Endothelial cell of umbilical vein (primary cell): ENCODE data around the gene ETF1. TPM values are rescaled to one million over a fixed set of nuclear protein-coding genes. Genes with fewer than 3 reads are reported as not detected.

ENCODE experiments used
- BruUV-seq: library from RNA; stranded (reverse); fragments of 400-500 nt; replicated peaks from 2 replicates; lab custom pipeline; 2021; lab: Mats Ljungman, UMichigan
- CTCF ChIA-PET: fragments of 300-600, 350-600 bp; sonication (Branson Sonifier 250); formaldehyde crosslinking; loops from one replicate; lab custom pipeline; 2021; ENCODE audit warnings: antibody characterized with exemption, inconsistent platforms; lab: Charles Lee
- POLR2A ChIA-PET: fragments of 300-600, 350-600 bp; sonication (Branson Sonifier 250); formaldehyde crosslinking; loops from one replicate; lab custom pipeline; 2021; ENCODE audit warnings: antibody characterized with exemption, inconsistent platforms; lab: Charles Lee
- DNase-seq: peaks from one replicate; pipeline ENCODE4 v3.0.0-alpha.2; 2011; ENCODE audit warnings: low read depth, low spot score
- FAIRE-seq: peaks from 2 replicates; lab custom pipeline; 2011; peaks lifted over from hg19 to GRCh38; lab: Jason Lieb, UNC
- H2AFZ ChIP-seq: 2 replicates; pipeline ENCODE4 v1.6.0; 2012; ENCODE audit warnings: low read depth, low read length, control low read depth, inconsistent platforms
- H3K27ac ChIP-seq: 2 replicates; pipeline ENCODE4 v1.5.1; 2011; ENCODE audit warnings: low read depth, mild to moderate bottlenecking, control low read depth, low read length, moderate library complexity; ENCODE audit not compliant: insufficient read depth
- H3K27me3 ChIP-seq, 2 experiments: 2 replicates each; pipeline versions ENCODE4 v1.6.0 to v1.6.1; 2011; ENCODE audit warnings: low read length in 2 of 2, mixed read lengths in 1 of 2; ENCODE audit not compliant: control insufficient read depth in 2 of 2, insufficient read depth in 2 of 2
- H3K36me3 ChIP-seq, 2 experiments: 2 replicates in 1 of 2; 3 replicates in 1 of 2; pipeline ENCODE4 v1.5.1; 2011; ENCODE audit warnings: low read length in 2 of 2, mild to moderate bottlenecking in 1 of 2, moderate library complexity in 1 of 2; ENCODE audit not compliant: control insufficient read depth in 2 of 2, insufficient read depth in 2 of 2; ENCODE audit errors: extremely low read depth in 1 of 2
- H3K4me1 ChIP-seq: 3 replicates; pipeline ENCODE4 v1.5.1; 2011; ENCODE audit warnings: mild to moderate bottlenecking, low read length; ENCODE audit not compliant: control insufficient read depth, insufficient read depth; ENCODE audit errors: extremely low read depth
- H3K4me2 ChIP-seq: 2 replicates; pipeline ENCODE4 v1.6.1; 2011; ENCODE audit warnings: low read length, control low read depth, mixed read lengths; ENCODE audit not compliant: insufficient read depth
- H3K4me3 ChIP-seq, 3 experiments: fragments of 200-600 bp in 1 of 3; sonication (generic), shearing (Covaris generic) in 1 of 3; replicated peaks in 1 of 3; 2 replicates each; pipeline ENCODE4 v1.5.1; 2011 to 2016; ENCODE audit warnings: control low read depth in 3 of 3, low read length in 3 of 3, mild to moderate bottlenecking in 2 of 3, inconsistent platforms in 1 of 3, low read depth in 1 of 3, moderate library complexity in 1 of 3; ENCODE audit not compliant: insufficient read depth in 1 of 3
- H3K79me2 ChIP-seq: 2 replicates; pipeline ENCODE4 v1.6.0; 2012; ENCODE audit warnings: low read length, inconsistent platforms; ENCODE audit not compliant: control insufficient read depth, insufficient read depth
- H3K9ac ChIP-seq: replicated peaks from 2 replicates; pipeline ENCODE3; 2011; ENCODE audit warnings: low read length, control low read depth; ENCODE audit not compliant: insufficient read depth; ENCODE audit errors: extremely low read depth
- H3K9me1 ChIP-seq: replicated peaks from 3 replicates; pipeline ENCODE4 v1.6.0; 2011; ENCODE audit warnings: mild to moderate bottlenecking, low read length; ENCODE audit not compliant: control insufficient read depth, insufficient read depth; ENCODE audit errors: extremely low read depth
- H3K9me3 ChIP-seq: replicated peaks from 2 replicates; pipeline ENCODE4 v1.5.1; 2012; ENCODE audit warnings: low read length, inconsistent platforms; ENCODE audit not compliant: control insufficient read depth, insufficient read depth
- H4K20me1 ChIP-seq: replicated peaks from 2 replicates; pipeline ENCODE3; 2011; ENCODE audit warnings: mild to moderate bottlenecking, low read length; ENCODE audit not compliant: control insufficient read depth, insufficient read depth; ENCODE audit errors: extremely low read depth
- FOS ChIP-seq: IDR thresholded peaks from 2 replicates; pipeline ENCODE4 v1.6.1; 2011; ENCODE audit warnings: mild to moderate bottlenecking, low read length, moderate library complexity, borderline replicate concordance; ENCODE audit not compliant: insufficient read depth
- GATA2 ChIP-seq: IDR thresholded peaks from 2 replicates; pipeline ENCODE4 v1.7.0; 2011; ENCODE audit warnings: low read depth, mild to moderate bottlenecking, moderate library complexity, mixed read lengths, low read length; ENCODE audit not compliant: insufficient read length, insufficient read depth
- JUN ChIP-seq: IDR thresholded peaks from 2 replicates; pipeline ENCODE4 v1.6.1; 2011; ENCODE audit warnings: borderline replicate concordance, low read depth; ENCODE audit not compliant: insufficient read length, insufficient read depth
- MYC ChIP-seq: IDR thresholded peaks from one replicate; pipeline ENCODE4 v1.6.1; 2011; ENCODE audit warnings: mild to moderate bottlenecking, low read depth, low read length
- POLR2A ChIP-seq: IDR thresholded peaks from 2 replicates; pipeline ENCODE4 v1.6.1; 2012; ENCODE audit warnings: low read depth, mild to moderate bottlenecking, control low read depth, low read length
- POLR2AphosphoS5 ChIP-seq: IDR thresholded peaks from 2 replicates; pipeline ENCODE4 v1.6.1; 2012; ENCODE audit warnings: low read depth, mild to moderate bottlenecking, control low read depth, low read length, moderate library complexity; ENCODE audit not compliant: insufficient read depth
- dilution Hi-C: fragments of 300-500 bp; cut with MboI; formaldehyde crosslinking; loops from one replicate; pipeline ENCODE4 v1.15.0; 2019; ENCODE audit warnings: low sequenced_read_pairs; ENCODE audit not compliant: extremely low pct_ligation_motif_present
- intact Hi-C: fragments of 100-400 bp; cut with micrococcal nuclease; formaldehyde crosslinking; loops from one replicate; pipeline ENCODE4 v1.10.0; 2022
- polyA plus RNA-seq, 4 experiments: library from polyadenylated mRNA; depleted of rRNA in 3 of 4; stranded (reverse) in 3 of 4; unstranded in 1 of 4; fragments of >200 nt; gene quantifications; 2 replicates each; pipeline versions ENCODE4 v1.2.1 to v1.2.3, GENCODE V29; 2011 to 2012; ENCODE audit warnings: missing spikeins in 1 of 4
- total RNA-seq: library from RNA; stranded (reverse); gene quantifications from 2 replicates; pipeline ENCODE4 v1.2.3, GENCODE V29; 2021
- TF ChIP-seq, protein P1 (sequence below): IDR thresholded peaks from 2 replicates; pipeline ENCODE4 v1.6.1; 2011; ENCODE audit not compliant: insufficient read depth, insufficient read length
- TF ChIP-seq, protein P2 (sequence below), 2 donors: IDR thresholded peaks; 1 replicate in 1 of 2; 2 replicates in 1 of 2; pipeline ENCODE4 v1.5.1; 2011; ENCODE audit warnings: low read length in 2 of 2, mild to moderate bottlenecking in 2 of 2, moderate library complexity in 2 of 2, control low read depth in 1 of 2, inconsistent platforms in 1 of 2, low read depth in 1 of 2; ENCODE audit not compliant: insufficient read depth in 1 of 2; ENCODE audit errors: extremely low read depth in 1 of 2

Gene ETF1
- total and polyA plus RNA-seq, 2 donors (not counting 3 experiments of a cell fraction or from before 2014, with no cell fraction given) = 32.9 to 114 TPM

DNA sequence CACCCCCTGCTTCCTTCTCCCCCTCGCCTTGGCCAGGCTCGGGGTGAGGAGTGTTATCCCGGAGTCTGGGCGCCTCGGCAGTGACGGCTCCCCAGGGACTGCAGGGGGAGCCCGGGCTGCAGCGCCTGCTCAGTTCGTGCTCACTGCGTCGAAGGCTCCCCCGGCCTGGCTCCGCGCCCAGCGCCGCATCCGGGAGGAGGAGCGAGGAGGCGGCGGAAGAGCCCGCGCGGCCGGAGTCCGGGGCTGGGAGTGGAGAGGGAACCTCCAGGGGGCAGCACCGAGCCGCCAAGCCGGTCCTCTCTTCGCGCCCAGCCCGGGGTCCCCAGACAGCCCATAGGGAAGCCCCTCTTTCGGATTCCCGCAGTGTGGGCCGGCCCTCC lies 79.0 kb downstream of the ETF1 start:
- intact Hi-C loops (loop anchor here (1.0 kb wide), 2 partner anchors 14 to 39 kb away; no protein-coding TSS in a partner anchor), dilution Hi-C loops (no loop called here)
- peak overlapping the region; percentile 62 to 84 (median 69) for H3K4me3 ChIP-seq
- peak overlapping the region; percentile 88 for H3K9ac ChIP-seq
- no peaks in the 10 kb centered on the region for H3K9me3 ChIP-seq
- H3K4me1 ChIP-seq = peaks cover 16% of the 10 kb centered on the region
- peaks cover 0 to 3% of the 10 kb centered on the region in 2 experiments for H3K36me3 ChIP-seq
- FAIRE-seq (no peak), DNase-seq (peak; percentile 96)
- no peaks in the 10 kb centered on the region for H4K20me1 ChIP-seq
- H2AFZ ChIP-seq = peak overlapping the region; percentile 92
- peaks cover 5% of the 10 kb centered on the region for H3K79me2 ChIP-seq
- H3K27ac ChIP-seq = peak overlapping the region; percentile 90
- TF ChIP-seq POLR2AphosphoS5 (peak; percentile 80), POLR2A (peak; percentile 68), GATA2 (no peak), FOS (no peak), MYC (no peak), JUN (no peak)
- TF ChIP-seq, protein P1, sequence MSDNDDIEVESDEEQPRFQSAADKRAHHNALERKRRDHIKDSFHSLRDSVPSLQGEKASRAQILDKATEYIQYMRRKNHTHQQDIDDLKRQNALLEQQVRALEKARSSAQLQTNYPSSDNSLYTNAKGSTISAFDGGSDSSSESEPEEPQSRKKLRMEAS = no peak
- TF ChIP-seq, protein P2, sequence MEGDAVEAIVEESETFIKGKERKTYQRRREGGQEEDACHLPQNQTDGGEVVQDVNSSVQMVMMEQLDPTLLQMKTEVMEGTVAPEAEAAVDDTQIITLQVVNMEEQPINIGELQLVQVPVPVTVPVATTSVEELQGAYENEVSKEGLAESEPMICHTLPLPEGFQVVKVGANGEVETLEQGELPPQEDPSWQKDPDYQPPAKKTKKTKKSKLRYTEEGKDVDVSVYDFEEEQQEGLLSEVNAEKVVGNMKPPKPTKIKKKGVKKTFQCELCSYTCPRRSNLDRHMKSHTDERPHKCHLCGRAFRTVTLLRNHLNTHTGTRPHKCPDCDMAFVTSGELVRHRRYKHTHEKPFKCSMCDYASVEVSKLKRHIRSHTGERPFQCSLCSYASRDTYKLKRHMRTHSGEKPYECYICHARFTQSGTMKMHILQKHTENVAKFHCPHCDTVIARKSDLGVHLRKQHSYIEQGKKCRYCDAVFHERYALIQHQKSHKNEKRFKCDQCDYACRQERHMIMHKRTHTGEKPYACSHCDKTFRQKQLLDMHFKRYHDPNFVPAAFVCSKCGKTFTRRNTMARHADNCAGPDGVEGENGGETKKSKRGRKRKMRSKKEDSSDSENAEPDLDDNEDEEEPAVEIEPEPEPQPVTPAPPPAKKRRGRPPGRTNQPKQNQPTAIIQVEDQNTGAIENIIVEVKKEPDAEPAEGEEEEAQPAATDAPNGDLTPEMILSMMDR (IDR thresholded peaks at IDR 0.05; ENCODE audit: extremely low read depth in 1 of 2, insufficient read depth in 1 of 2, low read depth in 1 of 2, low read length in 2 of 2) = peak; percentile 85 to 96
- H3K27me3 ChIP-seq = no peaks in the 10 kb centered on the region
- ChIA-PET POLR2A (interaction anchor here (1.6 kb wide), 1 partner anchor 29 kb away, joined by 6 read pairs; no protein-coding TSS in a partner anchor), CTCF (interaction anchor here (0.7 to 5.0 kb wide), 9 partner anchors 9 to 84 kb away, joined by 3 to 70 read pairs (median 7); no protein-coding TSS in a partner anchor)
- H3K9me1 ChIP-seq = no peaks in the 10 kb centered on the region
- BruUV-seq = no TSS peak
- peak overlapping the region; percentile 93 for H3K4me2 ChIP-seq
